H1 (cell line): ENCODE results near the gene PARD6B. TPM values are rescaled to one million over a fixed set of nuclear protein-coding genes. Genes with fewer than 3 reads are reported as not detected.

ENCODE experiments used
- CTCF ChIA-PET: fragments of 300-600 bp; sonication (Branson Sonifier 250); formaldehyde crosslinking; loops from one replicate; lab custom pipeline; 2021; ENCODE audit not compliant: partially characterized antibody; lab: Charles Lee
- POLR2A ChIA-PET: fragments of 300-600 bp; sonication (Branson Sonifier 250); formaldehyde crosslinking; loops from one replicate; lab custom pipeline; 2021; ENCODE audit warnings: inconsistent platforms; ENCODE audit not compliant: partially characterized antibody; lab: Charles Lee
- DNase-seq, 2 experiments: peaks; one replicate each; pipeline versions ENCODE4 v3.0.0 to v3.0.0-alpha.2; 2010 to 2022; ENCODE audit warnings: low spot score in 2 of 2, low read depth in 1 of 2, mixed read lengths in 1 of 2
- FAIRE-seq: peaks from 2 replicates; lab custom pipeline; 2011; peaks lifted over from hg19 to GRCh38; lab: Jason Lieb, UNC
- H2AFZ ChIP-seq: 2 replicates; pipeline ENCODE4 v1.8.1; 2012; ENCODE audit warnings: low read length, inconsistent platforms
- H2AK5ac ChIP-seq: 2 replicates; pipeline ENCODE4 v1.6.1; 2013; ENCODE audit warnings: low read depth, low read length
- H2BK120ac ChIP-seq: replicated peaks from 2 replicates; pipeline ENCODE3; 2013; ENCODE audit warnings: low read depth, low read length, inconsistent platforms
- H2BK12ac ChIP-seq: 2 replicates; pipeline ENCODE4 v1.6.1; 2013; ENCODE audit warnings: low read depth, low read length
- H2BK15ac ChIP-seq: 2 replicates; pipeline ENCODE4 v1.6.1; 2013; ENCODE audit warnings: low read length
- H2BK20ac ChIP-seq: 2 replicates; pipeline ENCODE4 v1.6.1; 2013; ENCODE audit warnings: low read length
- H2BK5ac ChIP-seq: 2 replicates; pipeline ENCODE4 v1.6.1; 2013; ENCODE audit warnings: low read depth, low read length
- H3K14ac ChIP-seq: 2 replicates; pipeline ENCODE4 v1.6.1; 2013; ENCODE audit warnings: inconsistent platforms; ENCODE audit not compliant: insufficient read length
- H3K18ac ChIP-seq: 2 replicates; pipeline ENCODE4 v1.6.1; 2013; ENCODE audit warnings: low read length; ENCODE audit errors: extremely low read depth
- H3K23ac ChIP-seq: 2 replicates; pipeline ENCODE4 v1.6.1; 2013; ENCODE audit warnings: inconsistent platforms; ENCODE audit not compliant: insufficient read length
- H3K23me2 ChIP-seq: 2 replicates; pipeline ENCODE4 v1.6.1; 2013; ENCODE audit warnings: low read depth, low read length
- H3K27ac ChIP-seq: 2 replicates; pipeline ENCODE4 v1.6.1; 2011; ENCODE audit warnings: low read depth, low read length, inconsistent platforms
- H3K27me3 ChIP-seq, 4 experiments: replicated peaks in 1 of 4; 1 replicate in 1 of 4; 2 replicates in 3 of 4; pipeline versions ENCODE4 v1.6.1 to v1.8.1; 2011 to 2013; ENCODE audit warnings: low read length in 3 of 4, mild to moderate bottlenecking in 3 of 4, inconsistent platforms in 2 of 4, mixed read lengths in 2 of 4, moderate library complexity in 1 of 4; ENCODE audit not compliant: control insufficient read depth in 3 of 4, insufficient read depth in 3 of 4; ENCODE audit errors: extremely low read depth in 1 of 4
- H3K36me3 ChIP-seq, 4 experiments: 2 replicates each; pipeline versions ENCODE4 v1.6.1 to v1.8.1; 2011 to 2013; ENCODE audit warnings: mild to moderate bottlenecking in 4 of 4, low read length in 3 of 4, moderate library complexity in 2 of 4, control low read depth in 1 of 4, inconsistent platforms in 1 of 4; ENCODE audit not compliant: insufficient read depth in 4 of 4, control insufficient read depth in 2 of 4
- H3K4ac ChIP-seq: replicated peaks from 2 replicates; pipeline ENCODE3; 2013; ENCODE audit warnings: low read length, low read depth, mixed read lengths, inconsistent platforms; ENCODE audit not compliant: insufficient read length
- H3K4me1 ChIP-seq, 4 experiments: replicated peaks in 1 of 4; 1 replicate in 1 of 4; 2 replicates in 3 of 4; pipeline versions ENCODE4 v1.6.1 to v1.8.1; 2011 to 2013; ENCODE audit warnings: low read length in 3 of 4, inconsistent platforms in 2 of 4, mixed read lengths in 1 of 4; ENCODE audit not compliant: insufficient read depth in 4 of 4, control insufficient read depth in 3 of 4
- H3K4me2 ChIP-seq, 2 experiments: 2 replicates each; pipeline versions ENCODE4 v1.6.1 to v1.8.1; 2011 to 2013; ENCODE audit warnings: low read depth in 2 of 2, low read length in 2 of 2, control low read depth in 1 of 2, inconsistent platforms in 1 of 2, mild to moderate bottlenecking in 1 of 2; ENCODE audit not compliant: insufficient read depth in 1 of 2
- H3K4me3 ChIP-seq, 4 experiments: fragments of 200-600, 300-600 bp in 1 of 4; sonication (generic), shearing (Covaris generic), sonication (Bioruptor Twin) in 1 of 4; 2 replicates each; pipeline versions ENCODE4 v1.5.1 to v1.8.1; 2011 to 2016; ENCODE audit warnings: low read length in 4 of 4, low read depth in 3 of 4, control low read depth in 2 of 4, inconsistent platforms in 2 of 4, mild to moderate bottlenecking in 2 of 4, mixed read lengths in 1 of 4, moderate library complexity in 1 of 4; ENCODE audit not compliant: insufficient read depth in 2 of 4; ENCODE audit errors: extremely low read depth in 1 of 4
- H3K56ac ChIP-seq: replicated peaks from 2 replicates; pipeline ENCODE3; 2013; ENCODE audit warnings: low read depth, mild to moderate bottlenecking, mixed read lengths, low read length, inconsistent platforms; ENCODE audit not compliant: insufficient read length
- H3K79me1 ChIP-seq: 2 replicates; pipeline ENCODE4 v1.6.1; 2013; ENCODE audit warnings: low read depth, low read length, control low read depth
- H3K79me2 ChIP-seq, 2 experiments: 2 replicates each; pipeline versions ENCODE4 v1.6.1 to v1.8.1; 2012 to 2013; ENCODE audit warnings: low read length in 2 of 2, mild to moderate bottlenecking in 2 of 2, inconsistent platforms in 1 of 2; ENCODE audit not compliant: insufficient read depth in 2 of 2, control insufficient read depth in 1 of 2
- H3K9ac ChIP-seq, 4 experiments: replicated peaks in 1 of 4; 1 replicate in 1 of 4; 2 replicates in 3 of 4; pipeline versions ENCODE4 v1.6.1 to v1.8.1; 2011 to 2013; ENCODE audit warnings: low read depth in 3 of 4, low read length in 3 of 4, control low read depth in 2 of 4, mild to moderate bottlenecking in 2 of 4, moderate library complexity in 2 of 4, inconsistent platforms in 1 of 4; ENCODE audit errors: extremely low read depth in 1 of 4
- H3K9me3 ChIP-seq, 2 experiments: 2 replicates each; pipeline versions ENCODE4 v1.6.1 to v1.8.1; 2012 to 2013; ENCODE audit warnings: mild to moderate bottlenecking in 2 of 2, moderate library complexity in 2 of 2, control low read depth in 1 of 2, inconsistent platforms in 1 of 2, low read depth in 1 of 2, low read length in 1 of 2, mixed read lengths in 1 of 2; ENCODE audit not compliant: insufficient read depth in 2 of 2
- H4K20me1 ChIP-seq, 2 experiments: replicated peaks in 1 of 2; 2 replicates each; pipeline versions ENCODE3 to v1.8.1; 2011 to 2013; ENCODE audit warnings: inconsistent platforms in 2 of 2, low read length in 2 of 2, mild to moderate bottlenecking in 1 of 2; ENCODE audit not compliant: insufficient read depth in 2 of 2, control insufficient read depth in 1 of 2
- H4K5ac ChIP-seq: 2 replicates; pipeline ENCODE4 v1.6.1; 2013; ENCODE audit warnings: low read length, low read depth, mixed read lengths, inconsistent platforms; ENCODE audit not compliant: insufficient read length
- H4K8ac ChIP-seq: 2 replicates; pipeline ENCODE4 v1.8.0; 2013; ENCODE audit warnings: mild to moderate bottlenecking, moderate library complexity, low read length, inconsistent platforms; ENCODE audit not compliant: insufficient read depth; ENCODE audit errors: extremely low read depth
- H4K91ac ChIP-seq: replicated peaks from 2 replicates; pipeline ENCODE3; 2013; ENCODE audit warnings: low read length, mixed read lengths, inconsistent platforms; ENCODE audit not compliant: insufficient read length
- ATF2 ChIP-seq: IDR thresholded peaks from 2 replicates; pipeline ENCODE4 v1.6.1; 2012; ENCODE audit warnings: low read length, inconsistent platforms
- ATF3 ChIP-seq: IDR thresholded peaks from 2 replicates; pipeline ENCODE4 v1.6.1; 2011; ENCODE audit warnings: low read depth, mild to moderate bottlenecking, low read length; ENCODE audit not compliant: insufficient read depth
- BACH1 ChIP-seq: IDR thresholded peaks from 2 replicates; pipeline ENCODE4 v1.6.1; 2012; ENCODE audit warnings: low read length, improper control_type of control experiment
- CREB1 ChIP-seq: IDR thresholded peaks from 2 replicates; pipeline ENCODE4 v1.6.1; 2012; ENCODE audit warnings: inconsistent platforms
- CTBP2 ChIP-seq: IDR thresholded peaks from 2 replicates; pipeline ENCODE4 v1.7.0; 2011; ENCODE audit warnings: borderline replicate concordance, mild to moderate bottlenecking, moderate library complexity, mixed read lengths, low read length; ENCODE audit not compliant: insufficient read depth, insufficient read length
- JUND ChIP-seq: IDR thresholded peaks from 2 replicates; pipeline ENCODE4 v1.6.1; 2011; ENCODE audit warnings: mild to moderate bottlenecking, improper control_type of control experiment, low read length
- KDM1A ChIP-seq: fragments of 200-600, 300-600 bp; sonication (generic); IDR thresholded peaks from 2 replicates; pipeline ENCODE4 v1.7.1; 2016; ENCODE audit warnings: mild to moderate bottlenecking, low read length, borderline replicate concordance
- KDM4A ChIP-seq: IDR thresholded peaks from one replicate; pipeline ENCODE4 v1.7.1; 2012; ENCODE audit warnings: low read depth, mild to moderate bottlenecking, moderate library complexity, low read length, inconsistent platforms; ENCODE audit not compliant: severe bottlenecking
- POLR2A ChIP-seq, 2 experiments: IDR thresholded peaks; 1 replicate in 1 of 2; 2 replicates in 1 of 2; pipeline ENCODE4 v1.6.1; 2011; ENCODE audit warnings: low read depth in 2 of 2, low read length in 2 of 2, mild to moderate bottlenecking in 2 of 2; ENCODE audit errors: control extremely low read depth in 1 of 2
- SP1 ChIP-seq: IDR thresholded peaks from 2 replicates; pipeline ENCODE4 v1.6.1; 2011; ENCODE audit warnings: low read depth, low read length
- SRF ChIP-seq: IDR thresholded peaks from 2 replicates; pipeline ENCODE4 v1.6.1; 2011; ENCODE audit warnings: mild to moderate bottlenecking, low read depth, low read length, moderate library complexity
- TAF1 ChIP-seq: IDR thresholded peaks from 2 replicates; pipeline ENCODE4 v1.6.1; 2011; ENCODE audit warnings: mild to moderate bottlenecking, low read depth, low read length
- WGBS, 2 experiments: shearing (Covaris generic) in 1 of 2; methylation state at CpG; one replicate each; pipeline versions ENCODE4 v1.1.6 to v1.1.7; 2013 to 2015; ENCODE audit warnings: low lambda C conversion rate in 2 of 2, mixed read lengths in 2 of 2, inconsistent platforms in 1 of 2, low coverage in 1 of 2, missing lambda C conversion rate in 1 of 2; ENCODE audit not compliant: insufficient replicate concordance in 2 of 2, insufficient coverage in 1 of 2, insufficient read length in 1 of 2; ENCODE audit errors: extremely low coverage in 1 of 2, missing lambda C conversion rate in 1 of 2; 5-methylcytosine and 5-hydroxymethylcytosine counted together
- polyA plus RNA-seq, 7 experiments: library from polyadenylated mRNA; depleted of rRNA in 3 of 7; stranded (reverse) in 5 of 7; unstranded in 2 of 7; fragments of >200 nt in 5 of 7; fragments of 200-250 nt in 2 of 7; gene quantifications; 1 replicate in 5 of 7; 2 replicates in 1 of 7; 4 replicates in 1 of 7; pipeline versions ENCODE4 v1.2.1 to v1.2.3, GENCODE V29; 2011 to 2013; ENCODE audit warnings: missing spikeins in 2 of 7, mixed read lengths in 2 of 7
- total RNA-seq: library from RNA; stranded (reverse); fragmentation: NEBNext Ultra II Directional; extraction: Animal tissue kit (Norgen Biotek cat#: 25700); gene quantifications from 2 replicates; pipeline ENCODE4 v1.2.1, GENCODE V29; 2021
- TF ChIP-seq, protein P1 (sequence below): IDR thresholded peaks from 2 replicates; pipeline ENCODE4 v1.6.1; 2012; ENCODE audit warnings: inconsistent platforms

The PARD6B gene
- total and polyA plus RNA-seq, 2 of the 8 experiments (the other 6 are each of a cell fraction or from before 2014, with no cell fraction given), result 5.2 to 34.1 TPM

DNA sequence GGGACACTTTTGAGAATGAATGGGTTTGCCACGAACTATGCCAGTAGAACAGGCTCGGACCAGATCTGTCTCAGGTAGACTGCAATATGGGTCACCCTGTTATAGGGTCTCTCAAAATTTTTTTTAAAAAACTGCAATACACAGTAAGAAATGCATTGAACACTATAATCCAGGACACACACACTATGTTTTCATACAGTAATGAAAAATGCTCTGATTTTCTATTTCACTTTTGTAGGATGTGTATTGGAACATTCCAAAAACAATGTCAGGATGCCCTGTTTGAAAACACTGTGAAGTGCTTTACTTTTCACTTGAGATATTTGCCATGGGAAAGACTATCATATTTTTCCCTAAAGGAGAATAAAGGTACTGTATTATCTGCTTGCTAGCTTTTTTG, 25.1 kb downstream of the PARD6B start:
- no peak for FAIRE-seq
- POLR2A ChIA-PET, result interaction anchor here (0.6 to 2.2 kb wide), 4 partner anchors 10 to 1708 kb away, joined by 3 to 10 read pairs (median 5); no protein-coding TSS in a partner anchor
- CTCF ChIA-PET, result interaction anchor here (0.6 to 3.0 kb wide), 6 partner anchors 8 to 1865 kb away, joined by 3 to 12 read pairs (median 6); no protein-coding TSS in a partner anchor
- TF ChIP-seq ATF3 (no peak), CREB1 (no peak), KDM1A (no peak), TAF1 (no peak), POLR2A (IDR thresholded peaks at IDR 0.05; ENCODE audit: control extremely low read depth in 1 of 2, low read depth in 2 of 2, low read length in 2 of 2) (no peak), BACH1 (no peak), CTBP2 (no peak), SRF (no peak), SP1 (no peak), ATF2 (no peak), KDM4A (no peak), JUND (no peak)
- TF ChIP-seq, protein P1, sequence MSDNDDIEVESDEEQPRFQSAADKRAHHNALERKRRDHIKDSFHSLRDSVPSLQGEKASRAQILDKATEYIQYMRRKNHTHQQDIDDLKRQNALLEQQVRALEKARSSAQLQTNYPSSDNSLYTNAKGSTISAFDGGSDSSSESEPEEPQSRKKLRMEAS, result no peak

More for the DNA sequence above, 25.1 kb downstream of the PARD6B start:
- H3K14ac ChIP-seq, result no peak overlapping the region
- no peak overlapping the region for H3K4me2 ChIP-seq
- no peaks in the 10 kb centered on the region; a peak in 1 of 7 replicates for H3K4me1 ChIP-seq
- H3K4ac ChIP-seq, result no peak overlapping the region
- no peak overlapping the region for H3K56ac ChIP-seq
- H4K8ac ChIP-seq, result no peak overlapping the region
- H3K36me3 ChIP-seq, result peaks cover 0 to 5% (median 0%) of the 10 kb centered on the region in 4 experiments; a peak in 1 of 8 replicates
- no peak overlapping the region for H3K4me3 ChIP-seq
- 100% methylated on average over 2 of the region's 2 CpGs; no CpG with 5 or more reads in 1 of the 2 experiments for WGBS, 2 experiments
- no peaks in the 10 kb centered on the region for H3K9me3 ChIP-seq
- no peak overlapping the region for H2AFZ ChIP-seq
- no peak overlapping the region for H2BK20ac ChIP-seq
- H4K20me1 ChIP-seq, result no peaks in the 10 kb centered on the region
- no peak overlapping the region for H2BK15ac ChIP-seq
- no peaks in the 10 kb centered on the region for H3K27me3 ChIP-seq
- H2BK120ac ChIP-seq, result no peak overlapping the region
- H3K27ac ChIP-seq, result no peak overlapping the region
- DNase-seq, result no peak
- 0 out of 2 replicates have a peak, but pooled peaks cover 2% of the 10 kb centered on the region for H3K23me2 ChIP-seq
- no peak overlapping the region for H3K18ac ChIP-seq
- H3K9ac ChIP-seq, result no peak overlapping the region
- H4K91ac ChIP-seq, result no peak overlapping the region
- no peak overlapping the region for H3K23ac ChIP-seq
- H3K79me1 ChIP-seq, result no peaks in the 10 kb centered on the region
- H2BK5ac ChIP-seq, result no peak overlapping the region
- no peak overlapping the region for H4K5ac ChIP-seq
- H2AK5ac ChIP-seq, result no peak overlapping the region
- H3K79me2 ChIP-seq, result no peaks in the 10 kb centered on the region
- no peak overlapping the region for H2BK12ac ChIP-seq
